Central memory CD8-positive, alpha-beta T cell (primary cell): ENCODE measurements around the gene FHIT.

ENCODE experiments used
- ATAC-seq: fragments of 150-1000 bp; cut with Tn5 transposase; replicated peaks from 2 replicates; pipeline ENCODE4 v1.10.0; 2022; ENCODE audit warnings: mild to moderate bottlenecking, moderate FRiP score, moderate number of reproducible peaks; ENCODE audit not compliant: poor library complexity, severe bottlenecking; ENCODE audit errors: extremely low read depth
- DNase-seq, 2 donors: peaks; one replicate each; pipeline ENCODE4 v3.0.0; 2021; ENCODE audit warnings: low spot score in 2 of 2
- H3K27ac Mint-ChIP-seq: one replicate; pipeline ENCODE4 v1.8.0; 2022; ENCODE audit warnings: low read depth, mild to moderate bottlenecking, moderate library complexity, mixed read lengths
- H3K27me3 Mint-ChIP-seq: one replicate; pipeline ENCODE4 v1.8.0; 2022; ENCODE audit warnings: mixed read lengths
- H3K36me3 Mint-ChIP-seq: one replicate; pipeline ENCODE4 v1.8.0; 2022; ENCODE audit warnings: mild to moderate bottlenecking, moderate library complexity, mixed read lengths; ENCODE audit not compliant: insufficient read depth
- H3K4me1 Mint-ChIP-seq: one replicate; pipeline ENCODE4 v1.8.0; 2022; ENCODE audit warnings: mixed read lengths
- H3K4me3 Mint-ChIP-seq: one replicate; pipeline ENCODE4 v1.8.0; 2022; ENCODE audit warnings: mild to moderate bottlenecking, moderate library complexity, mixed read lengths
- H3K9me3 Mint-ChIP-seq: one replicate; pipeline ENCODE4 v1.8.0; 2022; ENCODE audit warnings: mixed read lengths

The FHIT gene

GRCh38 chr3:60737633-60738399 lies 513.4 kb downstream of the FHIT start:
- no peaks in the 10 kb centered on the region for H3K36me3 Mint-ChIP-seq
- H3K27me3 Mint-ChIP-seq: no peaks in the 10 kb centered on the region
- H3K27ac Mint-ChIP-seq: no peak overlapping the region

GRCh38 chr3:60730371-60730770 lies 520.9 kb downstream of the FHIT start:
- no peaks in the 10 kb centered on the region for H3K27me3 Mint-ChIP-seq
- H3K4me3 Mint-ChIP-seq: no peak overlapping the region
- no peaks in the 10 kb centered on the region for H3K36me3 Mint-ChIP-seq
- H3K4me1 Mint-ChIP-seq: no peaks in the 10 kb centered on the region
- no peak for DNase-seq
- H3K9me3 Mint-ChIP-seq: peaks cover 4% of the 10 kb centered on the region
- H3K27ac Mint-ChIP-seq: no peak overlapping the region
- ATAC-seq: no peak

More at GRCh38 chr3:60737633-60738399, 513.4 kb downstream of the FHIT start:
- ATAC-seq: no peak
- Mint-ChIP-seq H3K4me1 (no peaks in the 10 kb centered on the region), H3K4me3 (no peak overlapping the region), H3K9me3 (peaks cover 5% of the 10 kb centered on the region)
- DNase-seq: no peak

GRCh38 chr3:60729056-60729455 lies 522.2 kb downstream of the FHIT start:
- Mint-ChIP-seq H3K27me3 (no peaks in the 10 kb centered on the region), H3K36me3 (no peaks in the 10 kb centered on the region), H3K27ac (no peak overlapping the region), H3K4me3 (no peak overlapping the region), H3K4me1 (no peaks in the 10 kb centered on the region), H3K9me3 (peaks cover 4% of the 10 kb centered on the region)
- no peak for ATAC-seq
- DNase-seq: no peak

GRCh38 chr3:60728006-60728405 lies 523.2 kb downstream of the FHIT start:
- H3K4me1 Mint-ChIP-seq: no peaks in the 10 kb centered on the region
- DNase-seq (no peak), ATAC-seq (no peak)
- H3K36me3 Mint-ChIP-seq: no peaks in the 10 kb centered on the region
- no peak overlapping the region for H3K27ac Mint-ChIP-seq
- no peak overlapping the region for H3K4me3 Mint-ChIP-seq
- no peaks in the 10 kb centered on the region for H3K27me3 Mint-ChIP-seq
- peaks cover 4% of the 10 kb centered on the region for H3K9me3 Mint-ChIP-seq

- ATAC-seq (no peak), DNase-seq (no peak)
- Mint-ChIP-seq H3K9me3 (no peaks in the 10 kb centered on the region), H3K4me3 (no peak overlapping the region), H3K36me3 (no peaks in the 10 kb centered on the region), H3K27me3 (no peaks in the 10 kb centered on the region), H3K4me1 (no peaks in the 10 kb centered on the region), H3K27ac (no peak overlapping the region)
Observed at GRCh38 chr3:60720736-60721135, 530.5 kb downstream of the FHIT start.

GRCh38 chr3:60716573-60716972 lies 534.7 kb downstream of the FHIT start:
- H3K4me3 Mint-ChIP-seq: no peak overlapping the region
- ATAC-seq: no peak
- no peak for DNase-seq
- no peaks in the 10 kb centered on the region for H3K27me3 Mint-ChIP-seq
- H3K9me3 Mint-ChIP-seq: peaks cover 2% of the 10 kb centered on the region
- no peaks in the 10 kb centered on the region for H3K4me1 Mint-ChIP-seq
- no peak overlapping the region for H3K27ac Mint-ChIP-seq
- H3K36me3 Mint-ChIP-seq: no peaks in the 10 kb centered on the region

GRCh38 chr3:60708191-60708975 lies 542.9 kb downstream of the FHIT start:
- Mint-ChIP-seq H3K27me3 (no peaks in the 10 kb centered on the region), H3K27ac (no peak overlapping the region), H3K9me3 (peaks cover 6% of the 10 kb centered on the region), H3K36me3 (no peaks in the 10 kb centered on the region), H3K4me1 (no peaks in the 10 kb centered on the region), H3K4me3 (no peak overlapping the region)
- no peak for ATAC-seq
- no peak for DNase-seq

- no peaks in the 10 kb centered on the region for H3K27me3 Mint-ChIP-seq
- no peak overlapping the region for H3K27ac Mint-ChIP-seq
- H3K4me3 Mint-ChIP-seq: no peak overlapping the region
- peaks cover 6% of the 10 kb centered on the region for H3K9me3 Mint-ChIP-seq
- no peaks in the 10 kb centered on the region for H3K36me3 Mint-ChIP-seq
- no peaks in the 10 kb centered on the region for H3K4me1 Mint-ChIP-seq
- ATAC-seq: no peak
- DNase-seq: no peak
Observed at GRCh38 chr3:60707452-60708020, 543.7 kb downstream of the FHIT start.

- H3K4me1 Mint-ChIP-seq: no peaks in the 10 kb centered on the region
- no peak for DNase-seq
Observed at GRCh38 chr3:60703956-60704736, 547.1 kb downstream of the FHIT start.

GRCh38 chr3:60703008-60703407 lies 548.2 kb downstream of the FHIT start:
- Mint-ChIP-seq H3K27me3 (no peaks in the 10 kb centered on the region), H3K4me1 (no peaks in the 10 kb centered on the region)

More at GRCh38 chr3:60703956-60704736, 547.1 kb downstream of the FHIT start:
- no peak overlapping the region for H3K27ac Mint-ChIP-seq
- no peak for ATAC-seq
- no peak overlapping the region for H3K4me3 Mint-ChIP-seq
- H3K36me3 Mint-ChIP-seq: peaks cover 2% of the 10 kb centered on the region
- H3K9me3 Mint-ChIP-seq: no peaks in the 10 kb centered on the region
- no peaks in the 10 kb centered on the region for H3K27me3 Mint-ChIP-seq

GRCh38 chr3:60698117-60698516 lies 553.1 kb downstream of the FHIT start:
- H3K27ac Mint-ChIP-seq: no peak overlapping the region
- H3K36me3 Mint-ChIP-seq: peaks cover 2% of the 10 kb centered on the region
- ATAC-seq: no peak
- H3K27me3 Mint-ChIP-seq: no peaks in the 10 kb centered on the region
- no peak for DNase-seq
- H3K9me3 Mint-ChIP-seq: no peaks in the 10 kb centered on the region
- no peak overlapping the region for H3K4me3 Mint-ChIP-seq
- no peaks in the 10 kb centered on the region for H3K4me1 Mint-ChIP-seq

More at GRCh38 chr3:60703008-60703407, 548.2 kb downstream of the FHIT start:
- Mint-ChIP-seq H3K9me3 (no peaks in the 10 kb centered on the region), H3K36me3 (peaks cover 2% of the 10 kb centered on the region), H3K27ac (no peak overlapping the region), H3K4me3 (no peak overlapping the region)
- ATAC-seq (no peak), DNase-seq (no peak)

- Mint-ChIP-seq H3K27me3 (no peaks in the 10 kb centered on the region), H3K36me3 (peaks cover 2% of the 10 kb centered on the region), H3K4me3 (no peak overlapping the region), H3K27ac (no peak overlapping the region), H3K9me3 (no peaks in the 10 kb centered on the region), H3K4me1 (no peaks in the 10 kb centered on the region)
- ATAC-seq (no peak), DNase-seq (no peak)
Observed at GRCh38 chr3:60697132-60697531, 554.1 kb downstream of the FHIT start.
